GM19099 (cell line): ENCODE measurements around the gene CAV1.

Source experiments
- POLR2A ChIP-seq: IDR thresholded peaks from 3 replicates; pipeline ENCODE4 v1.6.1; 2011; ENCODE audit warnings: low read depth; ENCODE audit not compliant: insufficient read length; ENCODE audit errors: extremely low read depth

Gene CAV1, protein sequence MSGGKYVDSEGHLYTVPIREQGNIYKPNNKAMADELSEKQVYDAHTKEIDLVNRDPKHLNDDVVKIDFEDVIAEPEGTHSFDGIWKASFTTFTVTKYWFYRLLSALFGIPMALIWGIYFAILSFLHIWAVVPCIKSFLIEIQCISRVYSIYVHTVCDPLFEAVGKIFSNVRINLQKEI

DNA sequence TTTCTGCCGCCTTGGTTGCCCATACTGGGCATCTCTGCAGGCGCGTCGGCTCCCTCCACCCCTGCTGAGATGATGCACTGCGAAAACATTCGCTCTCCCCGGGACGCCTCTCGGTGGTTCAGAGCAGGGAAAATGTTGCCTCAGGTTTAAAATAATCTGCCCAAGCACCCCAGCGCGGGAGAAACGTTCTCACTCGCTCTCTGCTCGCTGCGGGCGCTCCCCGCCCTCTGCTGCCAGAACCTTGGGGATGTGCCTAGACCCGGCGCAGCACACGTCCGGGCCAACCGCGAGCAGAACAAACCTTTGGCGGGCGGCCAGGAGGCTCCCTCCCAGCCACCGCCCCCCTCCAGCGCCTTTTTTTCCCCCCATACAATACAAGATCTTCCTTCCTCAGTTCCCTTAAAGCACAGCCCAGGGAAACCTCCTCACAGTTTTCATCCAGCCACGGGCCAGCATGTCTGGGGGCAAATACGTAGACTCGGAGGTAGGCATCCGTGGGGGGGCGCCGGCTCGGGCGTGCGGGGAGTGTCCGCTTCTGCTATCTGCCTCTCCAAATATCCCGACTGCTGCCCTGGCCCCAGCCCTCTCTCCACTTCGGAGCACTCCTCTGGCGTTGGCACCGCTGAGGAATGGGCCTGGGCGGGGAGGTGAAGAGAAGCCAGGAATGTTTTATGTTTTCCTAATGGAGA is at the start of gene CAV1:
CAV1 (plus strand) TSS at position 428 of the 689 bp plus-strand sequence; CDS start at position 455, 27 bp downstream.
- no peak for TF ChIP-seq POLR2A

GRCh38 chr7:116477625-116478024 is 47.2 kb upstream of the CAV1 start:
- TF ChIP-seq POLR2A: no peak

- TF ChIP-seq POLR2A: no peak
These were observed 46.0 kb upstream of the CAV1 start for GRCh38 chr7:116478834-116479233.

GRCh38 chr7:116483271-116483942 is 41.4 kb upstream of the CAV1 start:
- TF ChIP-seq POLR2A: no peak

GRCh38 chr7:116487907-116488521 is 36.8 kb upstream of the CAV1 start:
- TF ChIP-seq POLR2A: no peak

DNA sequence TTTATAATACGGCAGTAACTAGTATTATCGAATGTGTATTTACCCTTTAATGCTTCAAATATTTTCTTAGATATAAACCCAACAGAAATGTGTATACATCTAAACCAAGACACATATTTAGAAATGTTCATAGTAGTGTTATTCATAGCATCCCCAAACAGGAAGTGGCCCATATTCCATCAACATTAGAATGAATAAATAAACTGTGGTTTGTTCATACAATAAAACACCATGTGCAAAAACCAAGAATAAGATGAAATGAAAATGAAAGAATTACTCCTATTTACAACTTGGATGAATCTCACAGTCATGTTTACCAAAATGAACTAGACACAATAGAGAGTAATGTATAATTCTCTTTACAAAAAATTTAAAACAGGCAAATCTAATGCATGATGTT is 34.5 kb upstream of the CAV1 start:
- TF ChIP-seq POLR2A: no peak

- no peak for TF ChIP-seq POLR2A
These were observed 32.8 kb upstream of the CAV1 start for GRCh38 chr7:116491887-116492653.

GRCh38 chr7:116492654-116493109 is 32.2 kb upstream of the CAV1 start:
- TF ChIP-seq POLR2A: no peak

DNA sequence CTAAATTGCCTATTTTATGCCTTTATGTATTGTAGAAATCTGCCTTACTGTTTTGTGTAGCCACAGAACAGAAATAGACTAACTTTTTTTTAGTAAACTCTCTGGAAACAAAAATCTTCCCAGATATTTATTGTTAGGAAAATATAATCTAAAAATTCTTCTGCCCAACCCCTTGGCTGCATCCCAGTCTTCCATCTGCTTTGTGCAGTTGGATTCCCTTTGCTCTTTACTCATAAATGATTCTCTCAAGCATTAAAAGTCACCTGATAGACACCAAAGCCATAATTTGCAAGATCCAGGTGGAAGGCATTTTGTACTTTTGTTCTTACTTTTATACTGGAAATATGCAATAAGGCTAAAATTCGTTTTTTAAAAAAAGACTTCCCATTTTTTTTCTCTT is 31.4 kb upstream of the CAV1 start:
- TF ChIP-seq POLR2A: no peak

- no peak for TF ChIP-seq POLR2A
These were observed 30.4 kb upstream of the CAV1 start for GRCh38 chr7:116494472-116494871.

DNA sequence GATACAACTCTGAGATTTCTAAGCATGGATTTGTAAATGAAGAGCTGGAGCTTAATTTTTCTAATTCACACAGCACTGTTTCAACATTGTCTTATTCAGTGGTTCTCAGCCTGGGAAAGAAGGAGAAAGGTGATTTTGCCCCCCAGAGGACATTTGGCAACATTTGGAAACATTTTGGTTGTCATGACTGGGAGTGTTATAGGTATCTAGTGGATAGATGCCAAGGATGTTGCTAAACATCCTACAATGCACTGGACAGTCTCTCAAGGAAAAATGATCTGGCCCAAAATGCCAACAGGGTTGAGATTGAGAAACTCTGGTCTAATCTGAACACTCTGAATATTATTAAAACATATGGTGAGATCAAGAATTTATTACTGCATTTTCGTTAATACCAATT is 29.1 kb upstream of the CAV1 start:
- no peak for TF ChIP-seq POLR2A

GRCh38 chr7:116496653-116497052 is 28.2 kb upstream of the CAV1 start:
- TF ChIP-seq POLR2A: no peak

GRCh38 chr7:116497708-116498107 is 27.1 kb upstream of the CAV1 start:
- no peak for TF ChIP-seq POLR2A

GRCh38 chr7:116499168-116500077 is 25.4 kb upstream of the CAV1 start, which contains the start of gene CAV2:
Gene CAV2 (plus strand): TSS chr7:116499738. CDS start chr7:116499782, 44 bp downstream.
- TF ChIP-seq POLR2A: no peak
